ENCODE data around the gene LRP3. TPM values are rescaled to one million over a fixed set of nuclear protein-coding genes. Genes with fewer than 3 reads are reported as not detected.

LRP3 gene
- total and polyA plus RNA-seq, 12 donors, result 8.5 to 23.6 (median 15.9) TPM

GRCh38 chr19:33157906-33158305, 36.2 kb upstream of the LRP3 start:
- DNase-seq, result no peak

GRCh38 chr19:33158365-33158764, 35.8 kb upstream of the LRP3 start:
- DNase-seq (no peak), ATAC-seq (no peak)
- Histone ChIP-seq H3K27me3 (no peaks in the 10 kb centered on the region), H3K36me3 (no peaks in the 10 kb centered on the region), H3K9me3 (no peaks in the 10 kb centered on the region), H3K4me3 (no peak overlapping the region), H3K27ac (no peak overlapping the region), H3K4me1 (peaks cover 0 to 34% (median 0%) of the 10 kb centered on the region in 9 donors)
- no peak for TF ChIP-seq CTCF (IDR thresholded peaks at IDR 0.05)
- 92 to 95% methylated on average over 6 of the region's 6 CpGs for WGBS, 2 donors
- intact Hi-C loops (cut with DNase I), result no loop called here

More at GRCh38 chr19:33157906-33158305, 36.2 kb upstream of the LRP3 start:
- H3K4me1 ChIP-seq, result peaks cover 0 to 34% (median 0%) of the 10 kb centered on the region in 9 donors
- H3K4me3 ChIP-seq, result no peak overlapping the region
- H3K36me3 ChIP-seq, result no peaks in the 10 kb centered on the region
- no peaks in the 10 kb centered on the region for H3K9me3 ChIP-seq
- ATAC-seq, result no peak
- H3K27ac ChIP-seq, result no peak overlapping the region
- TF ChIP-seq CTCF (IDR thresholded peaks at IDR 0.05), result no peak
- no peaks in the 10 kb centered on the region for H3K27me3 ChIP-seq
- intact Hi-C loops (cut with DNase I), result no loop called here
- 55 to 71% methylated on average over 3 of the region's 3 CpGs for WGBS, 2 donors

GRCh38 chr19:33159149-33159548, 35.0 kb upstream of the LRP3 start:
- Histone ChIP-seq H3K9me3 (no peaks in the 10 kb centered on the region), H3K4me3 (no peak overlapping the region), H3K4me1 (peaks cover 0 to 34% (median 0%) of the 10 kb centered on the region in 9 donors), H3K27ac (no peak overlapping the region), H3K36me3 (no peaks in the 10 kb centered on the region), H3K27me3 (no peaks in the 10 kb centered on the region)
- intact Hi-C loops (cut with DNase I), result no loop called here
- no peak for ATAC-seq
- TF ChIP-seq CTCF (IDR thresholded peaks at IDR 0.05), result no peak
- 96 to 99% methylated on average over 4 of the region's 4 CpGs for WGBS, 2 donors
- DNase-seq, result no peak

GRCh38 chr19:33159893-33160292, 34.2 kb upstream of the LRP3 start:
- Histone ChIP-seq H3K27me3 (no peaks in the 10 kb centered on the region), H3K9me3 (no peaks in the 10 kb centered on the region), H3K27ac (no peak overlapping the region), H3K36me3 (no peaks in the 10 kb centered on the region), H3K4me3 (no peak overlapping the region), H3K4me1 (peaks cover 0 to 34% (median 0%) of the 10 kb centered on the region in 9 donors)
- DNase-seq, result no peak
- WGBS, 2 donors, result 93 to 95% methylated on average over 8 of the region's 8 CpGs
- ATAC-seq, result no peak
- intact Hi-C loops (cut with DNase I), result no loop called here
- no peak for TF ChIP-seq CTCF (IDR thresholded peaks at IDR 0.05)

Measured in heart right ventricle (tissue), 16 donors.